ENCODE measurements around the gene MEGF11.

- no peak for TF ChIP-seq CTCF (conservative IDR thresholded peaks at IDR 0.05; ENCODE audit: low read length)
- TF ChIP-seq EZH2phosphoT487 (IDR thresholded peaks at IDR 0.05; ENCODE audit: borderline replicate concordance) = no peak
These were observed 334.2 kb downstream of the MEGF11 start for GRCh38 chr15:65919353-65919752.
